GM19372 (cell line): ENCODE results near the gene TMEM11.

Experiments used
- ATAC-seq: cut with Tn5 transposase; IDR thresholded peaks from one replicate; pipeline ENCODE4 v1.9.1; 2021; ENCODE audit warnings: mild to moderate bottlenecking, low read depth, moderate library complexity; ENCODE audit not compliant: unreplicated experiment

TMEM11 gene

DNA sequence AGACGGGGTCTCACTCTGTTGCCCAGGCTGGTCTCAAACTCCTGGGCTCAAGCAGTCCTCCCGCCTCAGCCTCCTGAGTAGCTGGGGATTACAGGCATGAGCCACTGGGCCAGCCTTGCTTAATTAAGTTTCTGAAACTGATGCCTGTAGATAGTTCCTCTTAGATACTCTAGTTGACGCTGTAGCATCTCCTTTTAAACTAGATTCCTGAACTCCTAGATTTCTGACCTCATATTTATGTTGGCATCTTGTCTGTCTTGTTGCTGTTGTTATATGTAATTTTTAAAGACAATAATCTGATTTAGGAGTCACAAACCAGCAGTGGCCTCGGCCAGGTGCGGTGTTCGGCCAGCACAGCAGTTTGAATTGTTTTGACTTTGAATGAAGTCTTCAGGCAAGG is 49.7 kb downstream of the TMEM11 start:
- ATAC-seq: no peak

DNA sequence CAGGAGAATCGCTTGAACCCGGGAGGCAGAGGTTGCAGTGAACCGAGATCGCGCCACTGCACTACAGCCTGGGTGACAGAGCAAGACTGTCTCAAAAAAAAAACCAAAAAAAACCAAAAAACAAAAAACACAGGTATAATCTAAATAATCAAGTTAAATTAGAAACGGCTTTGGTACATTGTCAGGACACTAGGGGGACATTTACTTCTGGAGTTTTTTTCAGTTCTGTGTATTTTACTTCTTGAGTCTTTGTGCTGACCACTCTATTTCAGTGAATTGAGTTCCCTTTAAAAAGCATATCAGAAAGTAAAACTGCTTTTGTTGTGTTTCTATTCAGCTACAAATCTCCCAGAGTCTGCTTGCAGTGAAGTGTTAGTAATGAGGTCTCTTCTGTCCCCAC is 50.9 kb downstream of the TMEM11 start:
- no peak for ATAC-seq

DNA sequence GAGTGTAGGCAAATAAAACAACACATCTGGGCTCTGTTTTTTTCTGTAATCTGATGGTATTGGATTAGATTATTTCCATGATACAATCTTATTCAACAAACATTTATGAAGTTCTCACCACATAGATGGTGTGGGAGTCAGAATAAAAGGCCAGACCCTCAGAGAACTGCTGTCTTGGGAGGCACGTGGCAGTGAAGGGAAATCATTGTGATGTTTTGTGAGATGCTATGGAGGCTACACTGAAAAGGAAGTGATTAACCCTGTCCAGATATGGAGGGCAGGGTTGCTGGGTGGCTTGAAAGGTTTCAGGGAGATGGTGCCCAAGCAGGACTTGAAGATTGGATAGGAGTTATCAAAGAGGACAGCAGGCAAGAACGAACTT is 51.6 kb downstream of the TMEM11 start:
- ATAC-seq: no peak

DNA sequence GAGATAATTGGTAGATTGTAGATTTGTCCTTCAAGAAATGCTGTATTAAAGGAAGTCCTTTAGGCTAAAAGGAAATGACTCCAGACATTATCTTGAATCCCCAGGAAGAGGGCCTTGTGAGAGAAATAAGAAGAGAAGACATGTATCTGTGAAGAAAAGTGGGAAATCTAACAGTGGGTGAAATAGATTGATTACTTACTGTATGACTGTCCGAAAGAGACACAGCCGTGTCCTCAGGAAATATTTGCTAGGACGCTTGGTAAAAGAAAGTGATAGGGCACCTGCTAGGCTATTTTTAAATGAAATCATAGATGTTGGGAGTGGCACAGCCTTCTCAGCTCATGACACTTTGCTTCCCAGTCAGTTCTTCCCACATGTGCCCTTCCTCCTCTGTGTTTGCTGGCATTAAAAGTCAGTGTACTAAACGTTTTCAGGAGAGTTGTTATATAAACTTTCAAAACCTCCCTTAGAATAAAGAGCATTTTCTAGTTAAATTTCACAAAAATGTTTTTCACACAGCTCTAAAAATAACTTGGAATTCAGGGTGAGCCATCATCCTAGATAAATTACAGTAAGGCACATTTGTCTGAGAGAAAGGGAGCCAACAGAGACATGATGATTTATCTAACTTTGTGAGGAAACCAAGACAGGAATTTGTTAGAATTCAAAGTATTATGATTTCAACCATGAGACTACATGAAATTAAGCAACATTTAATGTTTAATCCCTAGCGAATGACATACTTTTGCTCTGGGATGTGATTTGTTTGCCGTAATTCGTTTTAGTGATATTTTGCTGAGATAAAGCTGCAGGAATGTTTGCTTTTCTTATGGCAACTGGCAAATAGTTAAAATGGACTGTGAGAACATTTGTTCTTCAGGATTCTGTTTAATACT is 52.2 kb downstream of the TMEM11 start:
- ATAC-seq: no peak

DNA sequence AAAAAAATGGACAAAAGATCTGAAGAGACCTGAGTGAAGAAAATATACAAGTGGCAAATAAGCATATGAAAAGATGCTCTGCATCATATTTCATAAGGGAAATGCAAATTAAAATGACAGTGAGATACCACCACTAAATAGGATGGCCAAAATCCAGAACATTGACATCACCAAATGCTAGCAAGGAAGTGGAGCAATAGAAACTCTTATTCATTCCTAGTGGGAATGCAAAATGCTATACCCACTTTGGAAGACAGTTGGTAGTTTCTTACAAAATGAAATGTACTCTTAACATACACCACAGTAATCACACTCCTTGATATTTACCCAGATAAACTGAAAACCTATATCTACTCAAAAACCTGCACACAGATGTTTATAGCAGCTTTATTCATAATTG is 53.6 kb downstream of the TMEM11 start:
- ATAC-seq: no peak

DNA sequence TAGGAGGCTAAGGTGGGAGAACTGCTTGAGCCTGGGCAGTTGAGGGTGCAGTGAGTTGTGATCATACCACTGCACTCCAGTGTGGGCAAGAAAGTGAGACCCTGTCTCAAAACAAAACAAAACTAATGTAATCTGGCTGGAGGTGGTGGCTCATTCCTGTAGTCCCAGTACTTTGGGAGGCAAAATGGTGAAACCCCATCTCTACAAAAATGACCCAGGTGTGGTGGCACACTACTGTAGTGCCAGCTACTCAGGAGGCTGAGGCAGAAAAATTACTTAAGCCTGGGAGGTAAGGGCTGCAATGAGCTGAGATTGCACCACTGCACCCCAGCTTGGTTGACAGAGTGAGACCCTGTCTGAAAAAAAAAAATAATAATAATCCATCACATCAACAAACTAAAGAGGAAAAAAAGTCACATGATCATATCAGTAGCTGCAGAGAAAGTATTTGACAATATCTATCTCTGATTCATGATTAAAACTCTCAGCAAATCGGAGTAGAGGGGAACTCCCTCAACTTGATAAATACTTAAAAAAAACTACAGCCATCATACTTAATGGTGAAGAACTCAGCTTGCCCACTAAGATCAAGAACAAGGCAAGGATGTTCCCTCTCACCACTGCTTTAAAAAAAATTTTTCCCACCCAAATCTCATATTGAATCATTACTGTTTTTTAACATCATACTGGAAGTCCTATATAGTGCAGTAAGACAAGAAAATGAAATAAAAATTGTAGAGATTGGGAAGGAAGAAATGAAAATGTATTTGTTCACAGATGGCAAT is 56.2 kb downstream of the TMEM11 start:
- no peak for ATAC-seq

DNA sequence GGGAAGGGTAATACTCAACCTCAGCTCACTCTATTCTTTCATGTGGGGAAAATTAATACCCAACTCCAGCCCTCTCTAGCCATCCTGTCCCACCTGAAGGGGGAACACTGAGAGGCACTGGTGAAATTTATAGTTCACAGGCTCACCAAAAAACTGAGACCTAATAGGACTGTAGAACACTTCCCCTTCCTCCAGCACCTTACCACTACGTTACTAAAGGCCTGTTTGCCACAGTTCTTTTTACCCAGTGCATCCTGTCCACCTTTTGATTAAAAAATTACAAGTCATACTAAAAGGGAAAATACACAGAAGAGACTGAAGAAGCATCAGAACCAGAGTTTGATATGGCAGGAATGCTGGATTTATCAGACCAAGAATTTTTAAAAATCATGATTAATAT is 61.2 kb downstream of the TMEM11 start:
- ATAC-seq: no peak

DNA sequence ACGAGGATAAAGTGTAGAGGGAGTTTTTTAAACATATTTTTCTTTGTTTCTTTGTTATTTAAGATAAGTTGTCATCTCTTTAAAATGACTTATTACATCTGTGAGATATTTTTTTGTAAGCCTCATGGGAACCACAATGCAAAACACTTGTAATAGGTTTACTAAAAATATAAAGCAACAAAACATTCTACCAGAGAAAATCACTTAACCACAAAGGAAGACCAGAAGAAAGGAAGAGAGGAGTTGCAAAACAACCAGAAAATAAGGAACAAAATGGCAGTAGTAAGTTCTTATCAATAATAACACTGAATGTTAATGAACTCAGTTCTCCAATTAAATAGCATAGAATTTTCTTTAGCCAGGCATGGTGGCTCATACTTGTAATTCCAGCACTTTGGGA is 64.3 kb downstream of the TMEM11 start:
- no peak for ATAC-seq
